ENCODE data around the gene TUFT1.

The TUFT1 gene

DNA sequence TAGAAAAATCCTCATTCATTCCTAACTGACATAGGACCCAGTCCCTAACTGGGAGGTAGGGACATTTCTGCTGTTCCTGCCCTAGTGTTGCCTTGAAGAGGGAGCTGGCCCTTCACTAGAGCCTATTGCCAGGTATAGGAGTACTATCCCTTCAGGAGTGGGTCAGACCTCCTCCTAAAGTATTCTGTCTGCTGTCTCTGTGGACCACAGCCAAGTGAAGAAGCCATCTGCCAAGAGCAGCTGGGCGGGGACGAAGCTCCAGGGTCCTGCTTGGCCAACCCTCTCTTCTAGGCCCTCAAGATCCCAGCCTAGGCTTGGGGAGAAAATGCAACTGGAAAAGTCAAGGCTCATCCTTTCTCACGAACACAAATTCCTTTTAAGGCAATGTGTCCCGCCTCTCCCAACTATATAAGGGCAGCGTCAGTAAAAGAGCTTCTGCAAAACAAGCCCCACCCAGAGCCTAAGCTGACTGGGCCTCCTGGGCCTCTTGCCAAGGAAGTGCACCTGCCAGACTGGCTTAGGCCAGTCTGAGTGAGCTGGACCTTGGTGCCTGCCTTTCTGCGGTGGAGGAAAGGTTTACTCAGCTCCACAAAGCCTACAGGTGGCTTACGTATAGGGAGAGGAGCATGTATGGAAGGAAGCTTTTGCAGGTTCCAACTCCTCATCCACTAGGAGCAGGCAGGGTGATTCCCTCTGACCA is 638 bp upstream of the TUFT1 start:
- peak in 2 of 5 donors; percentile 13 to 59 for DNase-seq

DNA sequence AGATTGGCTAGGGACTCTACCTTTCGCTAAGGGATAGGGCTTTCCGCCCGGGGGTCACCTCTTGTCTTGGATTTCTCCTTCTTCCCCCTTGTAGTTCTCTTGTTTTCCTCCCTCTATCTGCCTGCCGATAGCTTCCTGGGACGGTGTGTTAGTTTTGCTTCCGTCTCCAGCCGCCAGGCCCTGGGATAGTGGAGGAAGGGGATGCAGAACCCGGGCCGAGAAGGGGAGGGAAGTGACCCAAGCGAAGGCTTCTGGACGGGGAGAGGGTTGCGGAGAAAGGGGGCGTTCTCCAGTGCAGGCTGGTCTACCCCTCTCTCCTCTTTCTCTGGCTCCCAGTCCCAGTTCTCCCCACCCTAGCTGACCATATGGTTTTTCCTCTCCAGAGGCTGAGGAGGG is 871 bp downstream of the TUFT1 start:
- DNase-seq, result no peak

DNA sequence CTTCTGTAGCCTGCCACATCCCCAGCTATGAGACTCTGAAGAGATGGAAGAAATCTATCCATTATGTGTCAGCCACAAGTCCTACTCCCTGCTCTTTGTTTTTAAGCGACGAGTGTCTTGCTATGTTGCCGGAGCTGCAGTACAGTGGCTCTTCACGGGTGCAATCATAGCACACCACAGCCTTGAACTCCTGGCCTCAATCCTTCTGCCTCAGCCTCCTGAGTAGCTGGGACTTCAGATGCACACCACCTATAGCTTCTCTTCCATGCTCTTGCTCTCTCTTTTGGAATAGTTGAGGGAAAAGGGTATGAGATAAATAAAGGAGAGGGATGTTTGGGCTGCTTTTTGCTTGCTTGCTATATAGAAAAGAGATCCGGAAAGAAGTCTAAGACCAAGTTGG is 1.6 kb downstream of the TUFT1 start:
- DNase-seq, result no peak

- DNase-seq, result no peak
These were observed 2.6 kb downstream of the TUFT1 start for GRCh38 chr1:151542710-151543129.

GRCh38 chr1:151545542-151545941 is 5.4 kb downstream of the TUFT1 start:
- no peak for DNase-seq

- no peak for DNase-seq
These were observed 6.2 kb downstream of the TUFT1 start for GRCh38 chr1:151546011-151546925.

GRCh38 chr1:151547119-151547899 is 7.2 kb downstream of the TUFT1 start:
- DNase-seq, result no peak

- DNase-seq, result no peak
These were observed 7.8 kb downstream of the TUFT1 start for GRCh38 chr1:151547900-151548230.

DNA sequence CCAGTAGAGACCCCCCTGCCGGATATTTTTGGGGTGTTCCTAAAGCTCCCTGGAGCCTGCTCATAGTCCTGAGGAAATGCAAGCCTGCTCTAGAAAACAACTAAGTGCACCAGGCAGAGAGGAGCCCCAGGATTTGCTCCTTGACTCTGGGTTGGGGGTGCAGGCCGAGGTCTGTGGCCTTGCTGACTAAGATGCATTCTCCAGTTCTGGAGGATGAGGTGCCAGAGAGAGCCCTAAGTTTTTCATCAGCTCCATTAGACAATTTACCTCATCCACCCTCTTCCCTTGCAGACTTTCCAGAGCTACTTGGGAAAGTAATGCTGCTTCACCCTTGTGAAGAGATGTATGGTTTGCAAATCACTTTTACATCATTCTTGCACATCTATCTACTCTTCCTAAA is 9.1 kb downstream of the TUFT1 start:
- no peak for DNase-seq

- DNase-seq, result no peak
These were observed 13.6 kb downstream of the TUFT1 start for GRCh38 chr1:151553659-151554058.

DNA sequence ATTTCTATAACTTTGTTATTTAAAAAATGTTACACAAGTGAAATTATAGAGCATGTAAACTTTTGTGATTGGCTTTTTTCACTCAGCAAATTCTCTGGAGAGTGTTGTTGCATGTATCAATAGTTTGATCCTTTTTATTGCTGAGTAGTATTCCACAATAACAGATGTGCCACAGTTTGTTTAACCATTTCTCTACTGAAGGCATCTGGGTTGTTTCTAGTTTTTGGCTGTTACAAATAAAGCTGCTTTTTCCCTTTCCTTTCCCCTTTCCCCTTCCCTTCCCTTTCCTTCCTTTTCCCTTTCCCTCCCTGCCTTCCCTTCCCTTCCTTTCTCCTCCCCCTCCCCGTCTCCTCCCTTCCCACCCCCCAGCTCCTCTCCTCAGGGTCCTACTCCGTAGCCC is 15.9 kb downstream of the TUFT1 start:
- DNase-seq, result no peak

DNA sequence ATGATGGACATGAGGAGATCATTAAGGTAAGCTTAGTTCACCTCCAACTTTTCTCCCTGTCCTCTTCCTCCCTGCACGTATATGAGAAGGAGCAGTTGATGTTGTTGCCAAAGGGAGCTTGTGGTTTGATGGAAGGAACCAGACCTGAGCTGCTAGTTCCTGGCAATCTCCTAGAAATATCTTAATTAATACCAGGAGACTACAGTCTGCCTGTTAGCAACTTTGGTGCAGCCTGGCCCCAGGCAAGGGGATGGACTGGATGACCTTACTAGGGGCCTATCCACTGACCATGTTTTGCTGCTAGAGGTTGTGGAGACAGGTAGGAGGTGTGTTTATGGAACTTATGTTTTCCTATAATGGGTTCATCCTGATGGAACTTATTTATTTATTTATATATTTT is 22.6 kb downstream of the TUFT1 start:
- DNase-seq, result no peak

DNA sequence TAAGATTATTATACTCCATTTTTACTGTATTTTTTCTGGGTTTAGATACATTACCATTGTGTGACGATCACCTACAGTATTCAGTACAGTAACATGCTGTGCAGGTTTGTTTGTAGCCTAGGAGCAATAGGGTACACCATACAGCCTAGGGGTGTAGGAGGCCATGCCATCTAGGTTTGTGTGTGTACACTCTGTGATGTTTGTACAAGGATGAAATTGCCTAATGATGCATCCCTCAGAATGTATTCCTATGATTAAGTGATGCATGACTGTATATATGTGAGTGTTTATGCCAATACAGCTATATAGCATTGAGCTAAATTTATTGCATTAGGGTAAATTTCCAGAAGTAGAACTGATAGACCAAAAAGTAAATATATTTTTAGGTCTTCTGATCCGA is 23.3 kb downstream of the TUFT1 start:
- DNase-seq, result no peak

GRCh38 chr1:151565502-151566189 is 25.5 kb downstream of the TUFT1 start:
- DNase-seq, result no peak

DNA sequence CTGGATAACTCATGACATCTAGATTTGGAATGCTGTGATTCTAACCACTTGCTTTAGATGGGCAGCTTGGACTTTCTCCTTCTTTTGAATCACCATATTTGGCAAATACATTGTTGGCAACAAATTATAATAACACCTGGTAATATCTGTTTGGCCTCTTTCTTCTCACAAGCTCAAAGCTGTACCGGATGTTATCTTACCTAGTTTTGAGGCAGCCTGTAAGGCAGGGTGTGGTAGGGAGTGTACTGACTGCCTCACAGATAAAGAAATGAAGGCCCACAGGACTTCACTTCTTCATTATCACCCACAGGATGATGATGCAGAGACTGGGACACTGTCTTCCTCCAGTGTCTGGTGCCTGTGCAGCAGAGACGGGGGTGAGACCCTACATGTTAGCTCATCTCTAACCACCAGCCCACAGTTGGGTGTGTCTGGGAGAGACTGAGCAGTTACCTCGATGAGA is 28.5 kb downstream of the TUFT1 start:
- peak in 2 of 5 donors; percentile 9 to 13 for DNase-seq

DNA sequence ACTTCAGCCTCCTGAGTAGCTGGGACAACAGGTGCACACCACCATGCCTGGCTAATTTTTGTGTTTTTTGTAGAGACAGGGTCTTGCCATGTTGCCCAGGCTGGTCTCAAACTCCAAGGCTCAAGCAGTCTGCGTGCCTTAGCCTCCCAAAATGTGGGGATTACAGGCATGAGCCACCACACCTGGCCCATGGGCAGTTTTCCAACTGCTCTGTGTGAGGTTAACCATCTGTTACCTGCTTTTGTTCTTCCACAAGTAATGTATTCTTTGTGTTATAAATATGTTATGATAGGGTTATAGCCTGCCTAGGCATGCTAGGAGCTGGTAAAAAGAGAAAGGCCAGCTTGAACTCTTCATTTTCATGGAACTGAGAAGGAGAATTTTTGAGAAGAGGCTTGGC is 30.7 kb downstream of the TUFT1 start:
- DNase-seq, result no peak

GRCh38 chr1:151574575-151575529 is 34.7 kb downstream of the TUFT1 start:
- DNase-seq, result peak in 1 of 5 donors; percentile 67

- no peak for DNase-seq
These were observed 37.1 kb downstream of the TUFT1 start for GRCh38 chr1:151577173-151577572.

DNA sequence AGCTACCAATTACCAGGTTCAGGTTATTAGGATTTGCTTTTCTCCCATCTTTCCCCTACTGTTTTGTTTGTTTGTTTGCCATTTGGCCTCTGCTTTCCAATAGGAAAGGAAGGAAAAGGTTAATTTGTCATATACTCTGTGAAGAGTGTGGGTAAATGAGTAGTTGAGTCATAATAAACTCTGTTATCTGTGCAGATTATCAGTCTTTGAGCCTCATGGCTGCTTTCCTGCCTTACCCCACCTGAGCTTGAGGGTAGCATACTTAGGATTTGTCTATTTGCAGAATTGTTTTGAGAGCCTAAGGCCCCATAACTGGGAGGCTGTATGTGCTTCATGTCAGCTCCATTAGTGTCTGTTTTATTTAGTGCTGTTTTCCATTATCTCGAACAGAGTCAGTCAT is 38.8 kb downstream of the TUFT1 start:
- no peak for DNase-seq

GRCh38 chr1:151579436-151580225 is 39.5 kb downstream of the TUFT1 start:
- DNase-seq, result no peak

DNA sequence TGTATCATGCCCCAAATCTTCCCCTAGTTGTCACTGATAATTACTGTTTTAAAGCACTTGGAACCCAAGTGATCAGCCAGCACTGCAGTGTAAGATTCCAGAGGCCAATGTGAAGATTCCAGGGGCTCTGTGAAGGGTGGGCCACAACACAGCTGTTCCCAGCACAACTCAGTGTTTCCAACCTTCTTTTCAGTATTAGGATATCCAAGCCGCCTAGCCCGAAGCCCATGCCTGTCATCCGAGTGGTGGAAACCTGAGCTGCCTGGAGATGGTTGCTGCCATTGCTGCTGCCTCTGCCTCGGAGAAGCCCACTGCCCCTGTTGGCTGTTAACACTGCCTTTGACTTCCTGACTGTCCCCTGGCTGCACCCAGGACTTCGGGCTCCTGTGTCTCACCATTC is 41.3 kb downstream of the TUFT1 start:
- DNase-seq, result no peak

Data from T-helper 1 cell (primary cell).